H1 (cell line): Measurements from ENCODE around the gene STX5. TPM values are rescaled to one million over a fixed set of nuclear protein-coding genes. Genes with fewer than 3 reads are reported as not detected.

Experiments used
- CBX8 ChIP-seq: fragments of 300-800, 300-1000 bp; sonication (generic); IDR thresholded peaks from 2 replicates; pipeline ENCODE4 v1.7.1; 2016; ENCODE audit warnings: low read depth, low read length, borderline replicate concordance
- CEBPB ChIP-seq: IDR thresholded peaks from 2 replicates; pipeline ENCODE4 v1.6.1; 2012; ENCODE audit warnings: low read depth, low read length
- CTBP2 ChIP-seq: IDR thresholded peaks from 2 replicates; pipeline ENCODE4 v1.7.0; 2011; ENCODE audit warnings: borderline replicate concordance, mild to moderate bottlenecking, moderate library complexity, mixed read lengths, low read length; ENCODE audit not compliant: insufficient read depth, insufficient read length
- FOSL1 ChIP-seq: IDR thresholded peaks from 2 replicates; pipeline ENCODE4 v1.6.1; 2011; ENCODE audit warnings: mild to moderate bottlenecking, low read depth, low read length, moderate library complexity; ENCODE audit not compliant: insufficient read depth
- RFX5 ChIP-seq: IDR thresholded peaks from 2 replicates; pipeline ENCODE4 v1.6.1; 2011; ENCODE audit warnings: low read depth, low read length, improper control_type of control experiment, borderline replicate concordance
- RNF2 ChIP-seq: fragments of 200-900, 300-1000 bp; sonication (generic); IDR thresholded peaks from 2 replicates; pipeline ENCODE4 v1.7.1; 2016; ENCODE audit warnings: borderline replicate concordance, low read depth, mild to moderate bottlenecking, antibody characterized with exemption, low read length; ENCODE audit not compliant: poor library complexity, severe bottlenecking; ENCODE audit errors: missing control alignments
- SAP30 ChIP-seq: fragments of 300-600 bp; sonication (generic); IDR thresholded peaks from 2 replicates; pipeline ENCODE4 v1.7.1; 2012; ENCODE audit warnings: low read length, moderate library complexity, mild to moderate bottlenecking, inconsistent platforms; ENCODE audit not compliant: insufficient read depth, insufficient replicate concordance
- SIRT6 ChIP-seq: IDR thresholded peaks from one replicate; pipeline ENCODE4 v1.7.1; 2012; ENCODE audit warnings: low read length, inconsistent platforms
- SP2 ChIP-seq: IDR thresholded peaks from 2 replicates; pipeline ENCODE4 v1.6.1; 2012; ENCODE audit warnings: mild to moderate bottlenecking, low read length, inconsistent platforms
- TBP ChIP-seq: IDR thresholded peaks from 2 replicates; pipeline ENCODE4 v1.6.1; 2011; ENCODE audit warnings: low read depth, low read length, improper control_type of control experiment
- polyA plus RNA-seq, 7 experiments: library from polyadenylated mRNA; depleted of rRNA in 3 of 7; stranded (reverse) in 5 of 7; unstranded in 2 of 7; fragments of >200 nt in 5 of 7; fragments of 200-250 nt in 2 of 7; gene quantifications; 1 replicate in 5 of 7; 2 replicates in 1 of 7; 4 replicates in 1 of 7; pipeline versions ENCODE4 v1.2.1 to v1.2.3, GENCODE V29; 2011 to 2013; ENCODE audit warnings: missing spikeins in 2 of 7, mixed read lengths in 2 of 7
- total RNA-seq: library from RNA; stranded (reverse); fragmentation: NEBNext Ultra II Directional; extraction: Animal tissue kit (Norgen Biotek cat#: 25700); gene quantifications from 2 replicates; pipeline ENCODE4 v1.2.1, GENCODE V29; 2021
- TF ChIP-seq, protein P1 (sequence below), 3 experiments: IDR thresholded peaks; 1 replicate in 2 of 3; 2 replicates in 1 of 3; pipeline versions ENCODE4 v1.5.1 to v1.6.1; 2011; ENCODE audit warnings: low read length in 3 of 3, mild to moderate bottlenecking in 3 of 3, inconsistent platforms in 2 of 3, low read depth in 1 of 3, moderate library complexity in 1 of 3; ENCODE audit not compliant: insufficient read depth in 1 of 3; ENCODE audit errors: control extremely low read depth in 1 of 3

STX5 gene
- total and polyA plus RNA-seq, 2 of the 8 experiments (the other 6 are each of a cell fraction or from before 2014, with no cell fraction given), result 24.2 to 28.5 TPM

GRCh38 chr11:62841361-62842170, 9.7 kb upstream of the STX5 start (continued):
- TF ChIP-seq TBP, result peak; percentile 98
- no peak for TF ChIP-seq FOSL1
- no peak for TF ChIP-seq RNF2
- TF ChIP-seq RFX5, result no peak
- TF ChIP-seq CBX8, result no peak
- TF ChIP-seq, protein P1, sequence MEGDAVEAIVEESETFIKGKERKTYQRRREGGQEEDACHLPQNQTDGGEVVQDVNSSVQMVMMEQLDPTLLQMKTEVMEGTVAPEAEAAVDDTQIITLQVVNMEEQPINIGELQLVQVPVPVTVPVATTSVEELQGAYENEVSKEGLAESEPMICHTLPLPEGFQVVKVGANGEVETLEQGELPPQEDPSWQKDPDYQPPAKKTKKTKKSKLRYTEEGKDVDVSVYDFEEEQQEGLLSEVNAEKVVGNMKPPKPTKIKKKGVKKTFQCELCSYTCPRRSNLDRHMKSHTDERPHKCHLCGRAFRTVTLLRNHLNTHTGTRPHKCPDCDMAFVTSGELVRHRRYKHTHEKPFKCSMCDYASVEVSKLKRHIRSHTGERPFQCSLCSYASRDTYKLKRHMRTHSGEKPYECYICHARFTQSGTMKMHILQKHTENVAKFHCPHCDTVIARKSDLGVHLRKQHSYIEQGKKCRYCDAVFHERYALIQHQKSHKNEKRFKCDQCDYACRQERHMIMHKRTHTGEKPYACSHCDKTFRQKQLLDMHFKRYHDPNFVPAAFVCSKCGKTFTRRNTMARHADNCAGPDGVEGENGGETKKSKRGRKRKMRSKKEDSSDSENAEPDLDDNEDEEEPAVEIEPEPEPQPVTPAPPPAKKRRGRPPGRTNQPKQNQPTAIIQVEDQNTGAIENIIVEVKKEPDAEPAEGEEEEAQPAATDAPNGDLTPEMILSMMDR (IDR thresholded peaks at IDR 0.05; ENCODE audit: control extremely low read depth in 1 of 3, insufficient read depth in 1 of 3, low read depth in 1 of 3, low read length in 3 of 3), result no peak
- no peak for TF ChIP-seq CEBPB
- no peak for TF ChIP-seq CTBP2
- 0 out of 2 replicates have a peak, but pooled peaks have one; percentile 8 for TF ChIP-seq SP2
- no peak for TF ChIP-seq SIRT6
- TF ChIP-seq SAP30, result no peak
